SK-N-SH treated with all-trans-retinoic acid at 6 μM for 48 hours (cell line): ENCODE results near the gene ATR.
"Not testable (repeated sequence)": the region's sequence is repeated elsewhere in the genome, so short reads cannot be mapped to it uniquely, and the experiment has no call there.

Experiments
- ATAC-seq: fragments of 200-7000 bp; cut with Tn5 transposase; 3 replicates; pipeline ENCODE4 v1.9.1; 2020; ENCODE audit warnings: mild to moderate bottlenecking, moderate library complexity
- ARNTL ChIP-seq: fragments of 450-650 bp; formaldehyde crosslinking; IDR thresholded peaks from 2 replicates; pipeline ENCODE4 v1.5.0; 2020; ENCODE audit warnings: low read depth, mild to moderate bottlenecking, moderate library complexity, borderline replicate concordance
- BACH2 ChIP-seq: fragments of 250-450 bp; sonication (Bioruptor Pico); IDR thresholded peaks from 2 replicates; pipeline ENCODE4 v1.9.0; 2021; ENCODE audit warnings: mild to moderate bottlenecking, borderline replicate concordance
- ESRRG ChIP-seq: fragments of 250-450 bp; sonication (Bioruptor Pico); IDR thresholded peaks from 2 replicates; pipeline ENCODE4 v1.6.1; 2021; ENCODE audit warnings: mild to moderate bottlenecking
- GLIS3 ChIP-seq: fragments of 250-450 bp; sonication (Bioruptor Pico); IDR thresholded peaks from 2 replicates; pipeline ENCODE4 v1.5.0; 2020; ENCODE audit warnings: mild to moderate bottlenecking, moderate library complexity
- ISL1 ChIP-seq: fragments of 250-450 bp; sonication (Bioruptor Pico); IDR thresholded peaks from 2 replicates; pipeline ENCODE4 v2.1.2; 2022; ENCODE audit warnings: mild to moderate bottlenecking, moderate library complexity
- OSR1 ChIP-seq: fragments of 250-450 bp; sonication (Bioruptor Pico); IDR thresholded peaks from 2 replicates; pipeline ENCODE4 v1.8.0; 2022; ENCODE audit warnings: moderate library complexity, mild to moderate bottlenecking, inconsistent platforms
- PPARA ChIP-seq: fragments of 250-450 bp; sonication (Bioruptor Pico); IDR thresholded peaks from 2 replicates; pipeline ENCODE4 v1.5.0; 2020; ENCODE audit warnings: mild to moderate bottlenecking, borderline replicate concordance
- SNAI2 ChIP-seq: fragments of 250-450 bp; sonication (Bioruptor Pico); IDR thresholded peaks from 2 replicates; pipeline ENCODE4 v1.5.0; 2020; ENCODE audit warnings: mild to moderate bottlenecking, moderate library complexity
- TCF4 ChIP-seq: fragments of 250-450 bp; sonication (Bioruptor Pico); IDR thresholded peaks from 2 replicates; pipeline ENCODE4 v1.8.0; 2021; ENCODE audit warnings: mild to moderate bottlenecking, moderate library complexity, borderline replicate concordance
- TOX ChIP-seq: fragments of 250-450 bp; sonication (Bioruptor Pico); IDR thresholded peaks from 2 replicates; pipeline ENCODE4 v1.8.0; 2021; ENCODE audit warnings: mild to moderate bottlenecking, moderate library complexity, borderline replicate concordance
- ZC3H10 ChIP-seq: fragments of 250-450 bp; sonication (Bioruptor Pico); IDR thresholded peaks from 2 replicates; pipeline ENCODE4 v1.5.1; 2021; ENCODE audit warnings: mild to moderate bottlenecking, moderate library complexity
- ZFP30 ChIP-seq: fragments of 450-650 bp; formaldehyde crosslinking; IDR thresholded peaks from 2 replicates; pipeline ENCODE4 v1.5.0; 2022; ENCODE audit warnings: mild to moderate bottlenecking, moderate library complexity
- ZNF565 ChIP-seq: fragments of 450-650 bp; formaldehyde crosslinking; conservative IDR thresholded peaks from 2 replicates; pipeline ENCODE4 v1.5.0; 2020; ENCODE audit warnings: low read depth, mild to moderate bottlenecking, moderate library complexity
- ZNF70 ChIP-seq: fragments of 450-650 bp; formaldehyde crosslinking; IDR thresholded peaks from 2 replicates; pipeline ENCODE4 v1.5.0; 2020; ENCODE audit warnings: mild to moderate bottlenecking, moderate library complexity
- ZNF8 ChIP-seq: fragments of 450-650 bp; formaldehyde crosslinking; IDR thresholded peaks from 2 replicates; pipeline ENCODE4 v1.5.0; 2020; ENCODE audit warnings: mild to moderate bottlenecking, moderate library complexity
- TF ChIP-seq, protein P1 (sequence below): fragments of 250-450 bp; sonication (Bioruptor Pico); IDR thresholded peaks from 2 replicates; pipeline ENCODE4 v1.8.0; 2021; ENCODE audit warnings: low read depth, mild to moderate bottlenecking, moderate library complexity, borderline replicate concordance
- TF ChIP-seq, protein P2 (sequence below): fragments of 250-450 bp; sonication (Bioruptor Pico); IDR thresholded peaks from 2 replicates; pipeline ENCODE4 v1.5.1; 2020; ENCODE audit warnings: low read depth, mild to moderate bottlenecking, moderate library complexity
- TF ChIP-seq, protein P3 (sequence below): fragments of 250-450 bp; sonication (Bioruptor Pico); IDR thresholded peaks from 2 replicates; pipeline ENCODE4 v1.5.1; 2021; ENCODE audit warnings: mild to moderate bottlenecking, moderate library complexity
- TF ChIP-seq, protein P4 (sequence below): fragments of 250-450 bp; sonication (Bioruptor Pico); IDR thresholded peaks from 2 replicates; pipeline ENCODE4 v1.5.0; 2020; ENCODE audit warnings: mild to moderate bottlenecking, moderate library complexity
- TF ChIP-seq, protein P5 (sequence below): fragments of 250-450 bp; sonication (Bioruptor Pico); IDR thresholded peaks from 2 replicates; pipeline ENCODE4 v1.8.0; 2020; ENCODE audit warnings: mild to moderate bottlenecking, moderate library complexity, borderline replicate concordance

ATR gene

DNA sequence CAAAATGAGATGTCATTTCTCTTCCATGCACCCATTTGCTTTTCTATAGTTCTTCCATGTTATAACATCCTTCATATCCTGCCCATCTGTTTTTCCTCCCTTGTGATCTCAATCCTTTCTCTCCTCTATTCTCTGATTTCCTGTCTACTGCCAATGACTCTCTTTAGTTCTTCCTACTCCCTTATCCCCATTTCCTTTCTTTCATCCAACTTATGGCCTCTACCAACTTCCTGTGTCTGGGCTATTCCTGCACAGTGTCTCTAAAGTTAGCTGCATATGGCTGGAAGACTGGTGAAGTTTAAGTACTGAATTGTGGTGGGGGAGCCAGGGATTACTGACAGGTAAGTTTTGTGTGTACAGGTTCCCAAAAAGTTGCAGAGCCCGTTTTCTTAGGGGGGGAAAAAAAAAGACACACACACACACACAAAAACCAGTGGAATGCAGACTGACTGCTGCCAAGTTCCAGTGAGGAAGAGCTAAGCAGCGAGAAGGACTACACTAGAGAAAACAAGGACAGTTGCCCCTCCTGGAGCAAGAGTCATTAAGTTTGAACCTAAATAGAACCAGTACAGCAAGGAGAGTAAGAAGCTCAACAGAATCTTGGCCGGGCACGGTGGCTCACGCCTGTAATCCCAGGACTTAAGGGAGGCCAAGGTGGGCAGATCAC lies 159.5 kb downstream of the ATR start:
- ATAC-seq, result no peak
- no peak for TF ChIP-seq OSR1 (CRISPR knock-in tag)
- TF ChIP-seq TOX, result no peak
- no peak for TF ChIP-seq ZNF70
- TF ChIP-seq, protein P1, sequence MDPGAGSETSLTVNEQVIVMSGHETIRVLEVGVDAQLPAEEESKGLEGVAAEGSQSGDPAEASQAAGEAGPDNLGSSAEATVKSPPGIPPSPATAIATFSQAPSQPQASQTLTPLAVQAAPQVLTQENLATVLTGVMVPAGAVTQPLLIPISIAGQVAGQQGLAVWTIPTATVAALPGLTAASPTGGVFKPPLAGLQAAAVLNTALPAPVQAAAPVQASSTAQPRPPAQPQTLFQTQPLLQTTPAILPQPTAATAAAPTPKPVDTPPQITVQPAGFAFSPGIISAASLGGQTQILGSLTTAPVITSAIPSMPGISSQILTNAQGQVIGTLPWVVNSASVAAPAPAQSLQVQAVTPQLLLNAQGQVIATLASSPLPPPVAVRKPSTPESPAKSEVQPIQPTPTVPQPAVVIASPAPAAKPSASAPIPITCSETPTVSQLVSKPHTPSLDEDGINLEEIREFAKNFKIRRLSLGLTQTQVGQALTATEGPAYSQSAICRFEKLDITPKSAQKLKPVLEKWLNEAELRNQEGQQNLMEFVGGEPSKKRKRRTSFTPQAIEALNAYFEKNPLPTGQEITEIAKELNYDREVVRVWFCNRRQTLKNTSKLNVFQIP (CRISPR knock-in tag), result no peak
- TF ChIP-seq GLIS3 (CRISPR knock-in tag), result no peak
- TF ChIP-seq ZNF565 (CRISPR knock-in tag), result no peak
- no peak for TF ChIP-seq TCF4
- no peak for TF ChIP-seq SNAI2
- no peak for TF ChIP-seq ISL1 (CRISPR knock-in tag)
- no peak for TF ChIP-seq ESRRG (CRISPR knock-in tag)
- no peak for TF ChIP-seq ZNF8 (CRISPR knock-in tag)
- TF ChIP-seq, protein P2, sequence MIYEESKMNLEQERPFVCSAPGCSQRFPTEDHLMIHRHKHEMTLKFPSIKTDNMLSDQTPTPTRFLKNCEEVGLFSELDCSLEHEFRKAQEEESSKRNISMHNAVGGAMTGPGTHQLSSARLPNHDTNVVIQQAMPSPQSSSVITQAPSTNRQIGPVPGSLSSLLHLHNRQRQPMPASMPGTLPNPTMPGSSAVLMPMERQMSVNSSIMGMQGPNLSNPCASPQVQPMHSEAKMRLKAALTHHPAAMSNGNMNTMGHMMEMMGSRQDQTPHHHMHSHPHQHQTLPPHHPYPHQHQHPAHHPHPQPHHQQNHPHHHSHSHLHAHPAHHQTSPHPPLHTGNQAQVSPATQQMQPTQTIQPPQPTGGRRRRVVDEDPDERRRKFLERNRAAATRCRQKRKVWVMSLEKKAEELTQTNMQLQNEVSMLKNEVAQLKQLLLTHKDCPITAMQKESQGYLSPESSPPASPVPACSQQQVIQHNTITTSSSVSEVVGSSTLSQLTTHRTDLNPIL, result no peak
- TF ChIP-seq, protein P3, sequence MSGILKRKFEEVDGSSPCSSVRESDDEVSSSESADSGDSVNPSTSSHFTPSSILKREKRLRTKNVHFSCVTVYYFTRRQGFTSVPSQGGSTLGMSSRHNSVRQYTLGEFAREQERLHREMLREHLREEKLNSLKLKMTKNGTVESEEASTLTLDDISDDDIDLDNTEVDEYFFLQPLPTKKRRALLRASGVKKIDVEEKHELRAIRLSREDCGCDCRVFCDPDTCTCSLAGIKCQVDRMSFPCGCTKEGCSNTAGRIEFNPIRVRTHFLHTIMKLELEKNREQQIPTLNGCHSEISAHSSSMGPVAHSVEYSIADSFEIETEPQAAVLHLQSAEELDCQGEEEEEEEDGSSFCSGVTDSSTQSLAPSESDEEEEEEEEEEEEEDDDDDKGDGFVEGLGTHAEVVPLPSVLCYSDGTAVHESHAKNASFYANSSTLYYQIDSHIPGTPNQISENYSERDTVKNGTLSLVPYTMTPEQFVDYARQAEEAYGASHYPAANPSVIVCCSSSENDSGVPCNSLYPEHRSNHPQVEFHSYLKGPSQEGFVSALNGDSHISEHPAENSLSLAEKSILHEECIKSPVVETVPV, result no peak
- TF ChIP-seq, protein P4, sequence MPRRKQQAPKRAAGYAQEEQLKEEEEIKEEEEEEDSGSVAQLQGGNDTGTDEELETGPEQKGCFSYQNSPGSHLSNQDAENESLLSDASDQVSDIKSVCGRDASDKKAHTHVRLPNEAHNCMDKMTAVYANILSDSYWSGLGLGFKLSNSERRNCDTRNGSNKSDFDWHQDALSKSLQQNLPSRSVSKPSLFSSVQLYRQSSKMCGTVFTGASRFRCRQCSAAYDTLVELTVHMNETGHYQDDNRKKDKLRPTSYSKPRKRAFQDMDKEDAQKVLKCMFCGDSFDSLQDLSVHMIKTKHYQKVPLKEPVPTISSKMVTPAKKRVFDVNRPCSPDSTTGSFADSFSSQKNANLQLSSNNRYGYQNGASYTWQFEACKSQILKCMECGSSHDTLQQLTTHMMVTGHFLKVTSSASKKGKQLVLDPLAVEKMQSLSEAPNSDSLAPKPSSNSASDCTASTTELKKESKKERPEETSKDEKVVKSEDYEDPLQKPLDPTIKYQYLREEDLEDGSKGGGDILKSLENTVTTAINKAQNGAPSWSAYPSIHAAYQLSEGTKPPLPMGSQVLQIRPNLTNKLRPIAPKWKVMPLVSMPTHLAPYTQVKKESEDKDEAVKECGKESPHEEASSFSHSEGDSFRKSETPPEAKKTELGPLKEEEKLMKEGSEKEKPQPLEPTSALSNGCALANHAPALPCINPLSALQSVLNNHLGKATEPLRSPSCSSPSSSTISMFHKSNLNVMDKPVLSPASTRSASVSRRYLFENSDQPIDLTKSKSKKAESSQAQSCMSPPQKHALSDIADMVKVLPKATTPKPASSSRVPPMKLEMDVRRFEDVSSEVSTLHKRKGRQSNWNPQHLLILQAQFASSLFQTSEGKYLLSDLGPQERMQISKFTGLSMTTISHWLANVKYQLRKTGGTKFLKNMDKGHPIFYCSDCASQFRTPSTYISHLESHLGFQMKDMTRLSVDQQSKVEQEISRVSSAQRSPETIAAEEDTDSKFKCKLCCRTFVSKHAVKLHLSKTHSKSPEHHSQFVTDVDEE (CRISPR knock-in tag), result no peak
- TF ChIP-seq, protein P5, sequence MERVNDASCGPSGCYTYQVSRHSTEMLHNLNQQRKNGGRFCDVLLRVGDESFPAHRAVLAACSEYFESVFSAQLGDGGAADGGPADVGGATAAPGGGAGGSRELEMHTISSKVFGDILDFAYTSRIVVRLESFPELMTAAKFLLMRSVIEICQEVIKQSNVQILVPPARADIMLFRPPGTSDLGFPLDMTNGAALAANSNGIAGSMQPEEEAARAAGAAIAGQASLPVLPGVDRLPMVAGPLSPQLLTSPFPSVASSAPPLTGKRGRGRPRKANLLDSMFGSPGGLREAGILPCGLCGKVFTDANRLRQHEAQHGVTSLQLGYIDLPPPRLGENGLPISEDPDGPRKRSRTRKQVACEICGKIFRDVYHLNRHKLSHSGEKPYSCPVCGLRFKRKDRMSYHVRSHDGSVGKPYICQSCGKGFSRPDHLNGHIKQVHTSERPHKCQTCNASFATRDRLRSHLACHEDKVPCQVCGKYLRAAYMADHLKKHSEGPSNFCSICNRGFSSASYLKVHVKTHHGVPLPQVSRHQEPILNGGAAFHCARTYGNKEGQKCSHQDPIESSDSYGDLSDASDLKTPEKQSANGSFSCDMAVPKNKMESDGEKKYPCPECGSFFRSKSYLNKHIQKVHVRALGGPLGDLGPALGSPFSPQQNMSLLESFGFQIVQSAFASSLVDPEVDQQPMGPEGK, result no peak
- no peak for TF ChIP-seq ARNTL
- TF ChIP-seq ZFP30 (CRISPR knock-in tag), result no peak
- TF ChIP-seq ZC3H10, result no peak
- no peak for TF ChIP-seq BACH2 (CRISPR knock-in tag)

DNA sequence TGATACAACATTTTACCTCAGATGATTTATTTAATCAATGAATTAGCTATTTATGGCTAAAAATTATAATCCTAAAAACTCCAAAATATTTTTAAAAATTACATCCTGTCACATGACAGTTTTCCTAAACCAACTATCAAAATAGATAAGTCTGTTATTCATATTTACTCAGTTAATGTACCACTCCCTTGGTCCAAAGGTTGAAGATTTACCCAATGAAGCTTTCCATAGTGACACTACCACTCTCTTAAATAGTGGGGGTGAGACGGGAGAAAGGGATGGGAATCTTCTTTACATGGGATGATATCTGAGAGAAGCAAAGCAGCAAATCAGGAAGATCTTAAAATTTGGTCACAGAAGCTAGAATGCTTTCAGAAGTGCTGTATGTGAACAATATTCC lies 161.2 kb downstream of the ATR start:
- ATAC-seq, result no peak
- no peak for TF ChIP-seq PPARA (CRISPR knock-in tag)
- TF ChIP-seq ZNF565 (CRISPR knock-in tag), result no peak
- TF ChIP-seq SNAI2, result no peak
- no peak for TF ChIP-seq BACH2 (CRISPR knock-in tag)
- TF ChIP-seq TCF4, result no peak

DNA sequence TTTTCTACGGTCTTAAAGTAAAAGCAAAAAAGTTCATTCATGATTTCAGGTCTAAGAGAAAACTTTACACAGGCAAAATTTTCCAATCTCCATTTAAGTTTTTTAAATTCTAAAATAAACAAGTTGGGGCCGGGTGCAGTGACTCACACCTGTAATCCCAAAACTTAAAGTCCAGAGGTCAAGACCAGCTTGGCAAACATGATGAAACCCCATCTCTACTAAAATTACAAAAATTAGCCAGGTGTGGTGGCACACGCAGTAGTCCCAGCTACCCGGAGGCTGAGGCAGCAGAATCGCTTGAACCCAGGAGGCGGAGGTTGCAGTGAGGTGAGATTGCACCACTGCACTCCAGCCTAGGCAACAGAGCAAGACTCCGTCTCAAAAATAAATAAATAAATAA lies 178.0 kb downstream of the ATR start:
- not testable (repeated sequence) for ATAC-seq
